PC-9 (cell line): ENCODE results near the gene MSL2. TPM values are rescaled to one million over a fixed set of nuclear protein-coding genes. Genes with fewer than 3 reads are reported as not detected.

Experiments used
- BruUV-seq: library from RNA; stranded (reverse); fragments of 400-500 nt; replicated peaks from 2 replicates; lab custom pipeline; 2021; lab: Mats Ljungman, UMichigan
- CTCF ChIA-PET: fragments of 300-600 bp; sonication (Branson Sonifier 250); formaldehyde crosslinking; loops from one replicate; lab custom pipeline; 2022; ENCODE audit warnings: antibody characterized with exemption; lab: Charles Lee
- POLR2A ChIA-PET: fragments of 300-600 bp; sonication (Branson Sonifier 250); formaldehyde crosslinking; loops from one replicate; lab custom pipeline; 2022; ENCODE audit warnings: antibody characterized with exemption; ENCODE audit not compliant: unreplicated experiment; lab: Charles Lee
- DNase-seq, 2 experiments: peaks; one replicate each; pipeline versions ENCODE4 v3.0.0 to v3.0.0-alpha.2; 2015 to 2022; ENCODE audit warnings: mixed read lengths in 1 of 2
- H2AFZ ChIP-seq: fragments of 200-600 bp; sonication (generic); 2 replicates; pipeline ENCODE4 v1.8.1; 2017; ENCODE audit warnings: antibody characterized with exemption
- H3F3A ChIP-seq: fragments of 200-600 bp; sonication (generic); 2 replicates; pipeline ENCODE4 v1.8.1; 2017; ENCODE audit warnings: antibody characterized with exemption, mild to moderate bottlenecking, low read depth; ENCODE audit not compliant: insufficient read depth
- H3K27ac ChIP-seq: fragments of 200-600 bp; sonication (generic); 2 replicates; pipeline ENCODE4 v1.6.1; 2016; ENCODE audit warnings: mixed run types
- H3K27me3 ChIP-seq: fragments of 200-600 bp; sonication (generic); 2 replicates; pipeline ENCODE4 v1.6.1; 2016; ENCODE audit warnings: low read depth, mixed run types; ENCODE audit not compliant: insufficient read depth
- H3K36me3 ChIP-seq: fragments of 200-600 bp; sonication (generic); 2 replicates; pipeline ENCODE4 v1.6.1; 2016; ENCODE audit warnings: low read depth, mixed run types
- H3K4me1 ChIP-seq: fragments of 200-600 bp; sonication (generic); replicated peaks from 2 replicates; pipeline ENCODE4 v1.6.1; 2016; ENCODE audit warnings: mixed run types; ENCODE audit not compliant: insufficient read depth
- H3K4me2 ChIP-seq: fragments of 200-600 bp; sonication (generic); 2 replicates; pipeline ENCODE4 v1.6.1; 2017; ENCODE audit warnings: mixed run types
- H3K4me3 ChIP-seq: fragments of 200-600 bp; sonication (generic); 2 replicates; pipeline ENCODE4 v1.6.1; 2016; ENCODE audit warnings: mixed run types
- H3K79me2 ChIP-seq: fragments of 200-600 bp; sonication (generic); 2 replicates; pipeline ENCODE4 v1.6.1; 2017; ENCODE audit warnings: low read depth, mixed run types
- H3K9me2 ChIP-seq: fragments of 200-600 bp; sonication (generic); 2 replicates; pipeline ENCODE4 v1.8.1; 2017; ENCODE audit warnings: mild to moderate bottlenecking; ENCODE audit not compliant: insufficient read depth
- H3K9me3 ChIP-seq: fragments of 200-600 bp; sonication (generic); 2 replicates; pipeline ENCODE4 v1.8.1; 2016; ENCODE audit warnings: low read depth; ENCODE audit not compliant: insufficient read depth
- H4K20me1 ChIP-seq: fragments of 200-600 bp; sonication (generic); 2 replicates; pipeline ENCODE4 v1.8.1; 2017; ENCODE audit not compliant: insufficient read depth
- EZH2 ChIP-seq: fragments of 200-600 bp; sonication (generic); IDR thresholded peaks from 2 replicates; pipeline ENCODE4 v1.8.0; 2017; ENCODE audit warnings: antibody characterized with exemption, low read depth
- intact Hi-C: fragments of 100-400 bp; cut with micrococcal nuclease; formaldehyde crosslinking; loops from one replicate; pipeline ENCODE4 v1.10.0; 2022; ENCODE audit not compliant: unreplicated experiment
- total RNA-seq: library from RNA; stranded (reverse); gene quantifications from 2 replicates; pipeline ENCODE4 v1.2.3, GENCODE V29; 2021
- TF ChIP-seq, protein P1 (sequence below): fragments of 200-600 bp; sonication (generic); conservative IDR thresholded peaks from 2 replicates; pipeline ENCODE4 v1.6.1; 2017; ENCODE audit warnings: mixed run types, antibody characterized with exemption, mild to moderate bottlenecking, moderate library complexity

The MSL2 gene
- total RNA-seq, 1 experiment from 2014 or later, result 34.1 TPM

DNA sequence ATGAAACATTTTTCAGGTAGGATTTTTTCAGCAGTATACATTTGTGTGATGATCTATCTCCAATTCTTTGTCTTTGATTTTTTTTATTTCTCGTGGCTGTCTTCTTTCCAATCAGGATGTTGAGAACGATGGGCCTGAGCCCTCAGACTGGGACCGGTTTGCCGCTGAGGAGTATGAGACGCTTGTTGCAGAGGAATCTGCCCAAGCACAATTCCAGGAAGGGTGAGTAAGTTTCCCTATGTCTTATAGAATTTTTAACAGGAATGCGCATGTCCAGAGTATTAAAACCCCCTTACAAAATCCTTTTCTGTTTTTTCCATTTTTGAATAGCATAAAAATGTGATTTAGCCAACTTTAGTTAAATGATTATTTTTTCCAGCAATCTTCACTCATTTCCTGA is 90.0 kb downstream of the MSL2 start:
- no peak overlapping the region for H3K4me2 ChIP-seq
- POLR2A ChIA-PET, result no interaction called here

DNA sequence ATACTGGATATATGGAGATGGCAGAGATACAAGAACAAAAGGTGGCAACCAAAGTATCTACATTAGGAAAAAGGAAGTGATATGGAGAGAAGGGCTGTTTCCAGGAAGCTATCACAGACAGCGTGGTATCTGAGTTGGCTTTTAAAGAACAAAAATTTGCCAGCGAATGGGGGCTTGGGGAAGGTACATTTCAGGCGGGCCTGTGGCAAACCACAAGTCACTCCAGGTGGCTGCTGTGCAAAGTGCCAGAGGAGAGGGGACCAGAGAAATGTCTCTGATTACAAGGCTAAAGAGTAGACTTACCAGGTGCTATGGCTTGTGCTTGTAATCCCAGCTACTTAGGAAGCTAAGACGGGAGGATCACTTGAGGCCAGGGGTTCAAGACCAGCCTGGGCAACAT is 91.1 kb downstream of the MSL2 start:
- Histone ChIP-seq H2AFZ (no peak overlapping the region), H4K20me1 (no peaks in the 10 kb centered on the region), H3K36me3 (peaks cover 4% of the 10 kb centered on the region; the same call in 1 of the 2 replicates), H3F3A (no peaks in the 10 kb centered on the region), H3K27me3 (no peaks in the 10 kb centered on the region), H3K9me2 (no peaks in the 10 kb centered on the region), H3K4me2 (no peak overlapping the region), H3K27ac (no peak overlapping the region), H3K79me2 (no peaks in the 10 kb centered on the region), H3K9me3 (no peaks in the 10 kb centered on the region), H3K4me1 (no peaks in the 10 kb centered on the region), H3K4me3 (no peak overlapping the region)
- DNase-seq, result no peak
- intact Hi-C loops, result no loop called here
- ChIA-PET CTCF (no interaction called here), POLR2A (no interaction called here)
- TF ChIP-seq, protein P1, sequence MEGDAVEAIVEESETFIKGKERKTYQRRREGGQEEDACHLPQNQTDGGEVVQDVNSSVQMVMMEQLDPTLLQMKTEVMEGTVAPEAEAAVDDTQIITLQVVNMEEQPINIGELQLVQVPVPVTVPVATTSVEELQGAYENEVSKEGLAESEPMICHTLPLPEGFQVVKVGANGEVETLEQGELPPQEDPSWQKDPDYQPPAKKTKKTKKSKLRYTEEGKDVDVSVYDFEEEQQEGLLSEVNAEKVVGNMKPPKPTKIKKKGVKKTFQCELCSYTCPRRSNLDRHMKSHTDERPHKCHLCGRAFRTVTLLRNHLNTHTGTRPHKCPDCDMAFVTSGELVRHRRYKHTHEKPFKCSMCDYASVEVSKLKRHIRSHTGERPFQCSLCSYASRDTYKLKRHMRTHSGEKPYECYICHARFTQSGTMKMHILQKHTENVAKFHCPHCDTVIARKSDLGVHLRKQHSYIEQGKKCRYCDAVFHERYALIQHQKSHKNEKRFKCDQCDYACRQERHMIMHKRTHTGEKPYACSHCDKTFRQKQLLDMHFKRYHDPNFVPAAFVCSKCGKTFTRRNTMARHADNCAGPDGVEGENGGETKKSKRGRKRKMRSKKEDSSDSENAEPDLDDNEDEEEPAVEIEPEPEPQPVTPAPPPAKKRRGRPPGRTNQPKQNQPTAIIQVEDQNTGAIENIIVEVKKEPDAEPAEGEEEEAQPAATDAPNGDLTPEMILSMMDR, result no peak
- no peak for TF ChIP-seq EZH2
- no TSS peak for BruUV-seq

More for the DNA sequence above, 90.0 kb downstream of the MSL2 start:
- CTCF ChIA-PET, result no interaction called here
- BruUV-seq, result no TSS peak
- Histone ChIP-seq H3K9me2 (no peaks in the 10 kb centered on the region), H3K79me2 (no peaks in the 10 kb centered on the region), H3F3A (no peaks in the 10 kb centered on the region), H3K27ac (no peak overlapping the region), H3K9me3 (no peaks in the 10 kb centered on the region), H3K36me3 (peaks cover 4% of the 10 kb centered on the region; the same call in 1 of the 2 replicates), H3K4me1 (no peaks in the 10 kb centered on the region), H4K20me1 (no peaks in the 10 kb centered on the region), H3K27me3 (no peaks in the 10 kb centered on the region), H2AFZ (no peak overlapping the region), H3K4me3 (no peak overlapping the region)
- TF ChIP-seq, protein P1, result no peak
- no peak for TF ChIP-seq EZH2
- DNase-seq, result no peak
- intact Hi-C loops, result no loop called here

Other genes with a start within 250 kb of the MSL2 start
- 30.0 and 42.6 TPM in 2 replicates for gene PPP2R3A, start 230.6 kb downstream of the MSL2 start, total RNA-seq
- 46.8 and 49.3 TPM in 2 replicates for gene PCCB, start 54.0 kb upstream of the MSL2 start, total RNA-seq